SK-N-SH (cell line): ENCODE results near the gene GALNT17. TPM values are rescaled to one million over a fixed set of nuclear protein-coding genes. Genes with fewer than 3 reads are reported as not detected.

Source experiments
- CTCF ChIA-PET: fragments of 300-600, 350-600 bp; formaldehyde crosslinking; extraction: SDS; loops from one replicate; lab custom pipeline; 2021; lab: Yijun Ruan, JAX
- POLR2A ChIA-PET: fragments of 350-600 bp; sonication (Branson Sonifier 250); formaldehyde crosslinking; extraction: SDS; loops from one replicate; lab custom pipeline; 2020; ENCODE audit warnings: antibody characterized with exemption, inconsistent platforms; lab: Yijun Ruan, JAX
- DNase-seq: peaks from one replicate; pipeline ENCODE4 v3.0.0; 2012
- H2AFZ ChIP-seq: fragments of 200-600 bp; sonication (generic); 2 replicates; pipeline ENCODE4 v1.8.1; 2016; ENCODE audit warnings: antibody characterized with exemption, mild to moderate bottlenecking, low read depth
- H3F3A ChIP-seq: fragments of 200-600 bp; sonication (generic); replicated peaks from 2 replicates; pipeline ENCODE3; 2016; ENCODE audit warnings: antibody characterized with exemption, mild to moderate bottlenecking; ENCODE audit not compliant: insufficient read depth
- H3K27ac ChIP-seq, 2 experiments: fragments of 200-500 bp in 1 of 2; fragments of 200-600 bp in 1 of 2; sonication (Bioruptor generic) in 1 of 2; sonication (generic), shearing (Covaris generic) in 1 of 2; 2 replicates each; pipeline versions ENCODE4 v1.5.1 to v1.6.1; 2014 to 2016; ENCODE audit warnings: low read depth in 2 of 2, inconsistent platforms in 1 of 2, low read length in 1 of 2, mild to moderate bottlenecking in 1 of 2, mixed read lengths in 1 of 2
- H3K27me3 ChIP-seq: fragments of 200-600 bp; sonication (generic), shearing (Covaris generic); 2 replicates; pipeline ENCODE4 v1.6.1; 2016; ENCODE audit warnings: mixed run types; ENCODE audit not compliant: insufficient read depth
- H3K36me3 ChIP-seq, 2 experiments: fragments of 200-500 bp in 1 of 2; fragments of 200-600 bp in 1 of 2; sonication (Bioruptor generic) in 1 of 2; sonication (generic) in 1 of 2; replicated peaks in 1 of 2; 2 replicates each; pipeline versions ENCODE3 to v1.5.1; 2014 to 2016; ENCODE audit warnings: low read length in 1 of 2, mild to moderate bottlenecking in 1 of 2; ENCODE audit not compliant: insufficient read depth in 2 of 2, control insufficient read depth in 1 of 2
- H3K4me1 ChIP-seq, 2 experiments: fragments of 200-500 bp in 1 of 2; fragments of 200-600 bp in 1 of 2; sonication (Bioruptor generic) in 1 of 2; sonication (generic), shearing (Covaris generic) in 1 of 2; 2 replicates each; pipeline versions ENCODE4 v1.5.1 to v1.6.1; 2014 to 2016; ENCODE audit warnings: low read depth in 1 of 2, low read length in 1 of 2, mixed run types in 1 of 2; ENCODE audit not compliant: insufficient read depth in 2 of 2, control insufficient read depth in 1 of 2
- H3K4me2 ChIP-seq: fragments of 200-600 bp; sonication (generic), shearing (Covaris generic); 2 replicates; pipeline ENCODE4 v1.6.1; 2017; ENCODE audit warnings: mixed run types
- H3K4me3 ChIP-seq, 2 experiments: fragments of 200-500 bp in 1 of 2; fragments of 200-600 bp in 1 of 2; sonication (Bioruptor generic) in 1 of 2; sonication (generic), shearing (Covaris generic) in 1 of 2; 2 replicates each; pipeline versions ENCODE4 v1.5.1 to v1.8.1; 2014 to 2016; ENCODE audit warnings: low read depth in 2 of 2, inconsistent platforms in 1 of 2, low read length in 1 of 2, mild to moderate bottlenecking in 1 of 2, mixed read lengths in 1 of 2, moderate library complexity in 1 of 2
- H3K79me2 ChIP-seq: fragments of 200-600 bp; sonication (generic); 2 replicates; pipeline ENCODE4 v1.8.1; 2017; ENCODE audit warnings: mild to moderate bottlenecking; ENCODE audit not compliant: insufficient read depth
- H3K9ac ChIP-seq: fragments of 200-600 bp; sonication (generic); 2 replicates; pipeline ENCODE4 v1.6.1; 2017; ENCODE audit warnings: mixed run types
- H3K9me2 ChIP-seq: fragments of 200-600 bp; sonication (generic); 2 replicates; pipeline ENCODE4 v1.6.1; 2017; ENCODE audit warnings: mixed run types
- H3K9me3 ChIP-seq: fragments of 200-600 bp; sonication (generic); 2 replicates; pipeline ENCODE4 v1.6.1; 2017; ENCODE audit warnings: mixed run types, mild to moderate bottlenecking, moderate library complexity
- H4K20me1 ChIP-seq: fragments of 200-600 bp; sonication (generic); 2 replicates; pipeline ENCODE4 v1.6.1; 2017; ENCODE audit warnings: mild to moderate bottlenecking, mixed run types; ENCODE audit not compliant: insufficient read depth
- CHD2 ChIP-seq: fragments of 150-350 bp; IDR thresholded peaks from 2 replicates; pipeline ENCODE4 v1.6.1; 2018; ENCODE audit warnings: low read length; ENCODE audit not compliant: partially characterized antibody
- EP300 ChIP-seq, 2 experiments: IDR thresholded peaks; 2 replicates each; pipeline versions ENCODE4 v1.4.0 to v1.6.1; 2012; ENCODE audit warnings: borderline replicate concordance in 1 of 2, low read depth in 1 of 2, low read length in 1 of 2
- EZH2phosphoT487 ChIP-seq: fragments of 200-600 bp; sonication (generic); IDR thresholded peaks from 2 replicates; pipeline ENCODE4 v1.6.1; 2017; ENCODE audit warnings: low read depth, mixed run types, mild to moderate bottlenecking, antibody characterized with exemption, moderate library complexity, borderline replicate concordance
- FOSL2 ChIP-seq: IDR thresholded peaks from 2 replicates; pipeline ENCODE4 v1.4.0; 2012; ENCODE audit warnings: low read depth, mild to moderate bottlenecking, moderate library complexity, borderline replicate concordance
- FOXJ3 ChIP-seq: sonication (generic); formaldehyde crosslinking; IDR thresholded peaks from 2 replicates; pipeline ENCODE4 v1.5.1; 2020; ENCODE audit warnings: mild to moderate bottlenecking, missing genetic modification reagents
- GATA2 ChIP-seq: sonication (generic); formaldehyde crosslinking; IDR thresholded peaks from 2 replicates; pipeline ENCODE4 v1.5.0; 2020; ENCODE audit warnings: mild to moderate bottlenecking, missing genetic modification reagents
- JUND ChIP-seq: IDR thresholded peaks from 2 replicates; pipeline ENCODE4 v1.4.0; 2012
- MEF2A ChIP-seq: IDR thresholded peaks from 2 replicates; pipeline ENCODE4 v1.4.0; 2012; ENCODE audit warnings: low read depth, borderline replicate concordance
- NFIC ChIP-seq: IDR thresholded peaks from 2 replicates; pipeline ENCODE4 v1.4.0; 2012; ENCODE audit warnings: borderline replicate concordance
- NRF1 ChIP-seq: IDR thresholded peaks from 2 replicates; pipeline ENCODE4 v1.6.1; 2012; ENCODE audit warnings: low read depth, mild to moderate bottlenecking, low read length
- POLR2AphosphoS5 ChIP-seq: IDR thresholded peaks from 2 replicates; pipeline ENCODE4 v1.6.1; 2012; ENCODE audit warnings: low read depth, low read length
- RXRA ChIP-seq: IDR thresholded peaks from 2 replicates; pipeline ENCODE4 v1.4.0; 2012; ENCODE audit warnings: low read depth, mild to moderate bottlenecking, borderline replicate concordance
- SMC3 ChIP-seq: IDR thresholded peaks from 2 replicates; pipeline ENCODE4 v1.6.1; 2012; ENCODE audit warnings: low read depth, low read length, improper control_type of control experiment
- TAF1 ChIP-seq: IDR thresholded peaks from 2 replicates; pipeline ENCODE4 v1.6.1; 2012; ENCODE audit warnings: low read depth, mild to moderate bottlenecking, low read length, moderate library complexity, borderline replicate concordance
- WGBS: methylation state at CpG from one replicate; pipeline ENCODE4 v1.1.6; 2017; ENCODE audit warnings: low lambda C conversion rate; 5-methylcytosine and 5-hydroxymethylcytosine counted together
- polyA plus RNA-seq, 3 experiments: library from polyadenylated mRNA; depleted of rRNA; stranded (reverse); fragments of >200 nt; gene quantifications; 2 replicates each; pipeline ENCODE4 v1.2.3, GENCODE V29; 2012
- TF ChIP-seq, protein P1 (sequence below): fragments of 150-350 bp; IDR thresholded peaks from 2 replicates; pipeline ENCODE4 v1.6.1; 2017; ENCODE audit warnings: antibody characterized with exemption, low read length, low read depth, borderline replicate concordance
- TF ChIP-seq, protein P2 (sequence below): fragments of 200-600 bp; sonication (generic); IDR thresholded peaks from 2 replicates; pipeline ENCODE4 v1.6.1; 2017; ENCODE audit warnings: antibody characterized with exemption, mild to moderate bottlenecking, moderate library complexity
- TF ChIP-seq, protein P3 (sequence below): IDR thresholded peaks from 2 replicates; pipeline ENCODE4 v1.4.0; 2012; ENCODE audit warnings: low read depth, borderline replicate concordance
- TF ChIP-seq, protein P4 (sequence below): IDR thresholded peaks from 2 replicates; pipeline ENCODE4 v1.6.1; 2012; ENCODE audit warnings: mild to moderate bottlenecking, low read depth, low read length, moderate library complexity

Gene GALNT17
- polyA plus RNA-seq, 1 of the 3 experiments (the other 2 are of a cell fraction) = not detected

DNA sequence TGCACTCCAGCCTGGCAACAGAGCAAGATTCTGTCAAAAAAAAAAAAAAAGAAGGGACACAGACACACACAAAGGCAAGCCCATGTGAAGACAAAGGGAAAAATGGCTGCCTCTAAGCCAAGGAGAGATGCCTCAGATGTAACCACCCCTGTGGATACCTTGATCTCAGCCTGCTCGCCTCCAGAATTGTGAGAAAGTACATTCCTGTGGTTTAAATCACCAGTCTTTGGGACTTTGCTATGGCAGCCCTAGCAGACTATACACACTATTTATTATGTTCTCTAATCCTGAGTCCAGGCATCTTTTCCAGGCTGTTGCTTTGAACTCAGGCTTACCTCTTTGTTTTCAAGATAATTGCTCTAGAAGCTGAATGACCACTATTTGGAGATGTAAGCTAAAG, 494.3 kb downstream of the GALNT17 start:
- CTCF ChIA-PET = no interaction called here
- no peak for TF ChIP-seq NRF1
- no peak for TF ChIP-seq NFIC
- TF ChIP-seq EZH2phosphoT487 = no peak
- no peak for TF ChIP-seq POLR2AphosphoS5
- no peak for TF ChIP-seq EP300 (IDR thresholded peaks at IDR 0.05; ENCODE audit: borderline replicate concordance in 1 of 2, low read depth in 1 of 2, low read length in 1 of 2)
- no peak for TF ChIP-seq CHD2
- no peak for TF ChIP-seq FOSL2
- TF ChIP-seq, protein P1, sequence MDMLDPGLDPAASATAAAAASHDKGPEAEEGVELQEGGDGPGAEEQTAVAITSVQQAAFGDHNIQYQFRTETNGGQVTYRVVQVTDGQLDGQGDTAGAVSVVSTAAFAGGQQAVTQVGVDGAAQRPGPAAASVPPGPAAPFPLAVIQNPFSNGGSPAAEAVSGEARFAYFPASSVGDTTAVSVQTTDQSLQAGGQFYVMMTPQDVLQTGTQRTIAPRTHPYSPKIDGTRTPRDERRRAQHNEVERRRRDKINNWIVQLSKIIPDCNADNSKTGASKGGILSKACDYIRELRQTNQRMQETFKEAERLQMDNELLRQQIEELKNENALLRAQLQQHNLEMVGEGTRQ = no peak
- TF ChIP-seq RXRA = no peak
- TF ChIP-seq FOXJ3 = no peak
- TF ChIP-seq SMC3 = no peak
- TF ChIP-seq, protein P2, sequence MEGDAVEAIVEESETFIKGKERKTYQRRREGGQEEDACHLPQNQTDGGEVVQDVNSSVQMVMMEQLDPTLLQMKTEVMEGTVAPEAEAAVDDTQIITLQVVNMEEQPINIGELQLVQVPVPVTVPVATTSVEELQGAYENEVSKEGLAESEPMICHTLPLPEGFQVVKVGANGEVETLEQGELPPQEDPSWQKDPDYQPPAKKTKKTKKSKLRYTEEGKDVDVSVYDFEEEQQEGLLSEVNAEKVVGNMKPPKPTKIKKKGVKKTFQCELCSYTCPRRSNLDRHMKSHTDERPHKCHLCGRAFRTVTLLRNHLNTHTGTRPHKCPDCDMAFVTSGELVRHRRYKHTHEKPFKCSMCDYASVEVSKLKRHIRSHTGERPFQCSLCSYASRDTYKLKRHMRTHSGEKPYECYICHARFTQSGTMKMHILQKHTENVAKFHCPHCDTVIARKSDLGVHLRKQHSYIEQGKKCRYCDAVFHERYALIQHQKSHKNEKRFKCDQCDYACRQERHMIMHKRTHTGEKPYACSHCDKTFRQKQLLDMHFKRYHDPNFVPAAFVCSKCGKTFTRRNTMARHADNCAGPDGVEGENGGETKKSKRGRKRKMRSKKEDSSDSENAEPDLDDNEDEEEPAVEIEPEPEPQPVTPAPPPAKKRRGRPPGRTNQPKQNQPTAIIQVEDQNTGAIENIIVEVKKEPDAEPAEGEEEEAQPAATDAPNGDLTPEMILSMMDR = no peak
- no peak for TF ChIP-seq TAF1
- no peaks in the 10 kb centered on the region for H4K20me1 ChIP-seq
- no peaks in the 10 kb centered on the region for H3K4me1 ChIP-seq
- no peak for DNase-seq
- H3K4me2 ChIP-seq = no peak overlapping the region
- no peak overlapping the region for H3K27ac ChIP-seq
- no peaks in the 10 kb centered on the region for H3K27me3 ChIP-seq
- no peak overlapping the region for H2AFZ ChIP-seq
- H3K9me2 ChIP-seq = no peaks in the 10 kb centered on the region
- H3K36me3 ChIP-seq = no peaks in the 10 kb centered on the region
- H3K9ac ChIP-seq = no peak overlapping the region
- WGBS = 6% methylated on average over 1 of the region's 1 CpG
- no peak overlapping the region for H3K4me3 ChIP-seq
- no peaks in the 10 kb centered on the region; the same call in 1 of the 2 replicates for H3K9me3 ChIP-seq
- POLR2A ChIA-PET = no interaction called here
- H3F3A ChIP-seq = no peaks in the 10 kb centered on the region
- H3K79me2 ChIP-seq = no peaks in the 10 kb centered on the region

DNA sequence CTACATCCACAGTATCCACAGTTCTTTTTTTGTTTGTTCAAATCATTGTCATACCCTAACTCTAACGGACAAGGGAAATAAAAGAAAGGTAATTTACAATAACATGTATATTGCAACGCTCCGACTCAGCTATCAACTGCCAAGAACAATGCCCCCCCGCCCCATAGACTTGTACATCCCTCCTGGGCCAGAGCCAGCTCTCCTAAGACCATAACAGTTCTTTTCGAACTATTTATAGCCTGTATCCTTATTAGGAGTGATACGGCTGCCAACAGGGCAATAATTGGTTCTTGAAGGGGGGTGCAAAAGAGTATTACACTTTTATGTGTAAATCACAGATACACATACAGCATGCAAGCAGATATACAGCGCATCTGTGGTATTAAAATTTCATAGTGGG, 495.7 kb downstream of the GALNT17 start:
- H3K9me3 ChIP-seq = no peaks in the 10 kb centered on the region; the same call in 1 of the 2 replicates
- H3K27me3 ChIP-seq = no peaks in the 10 kb centered on the region
- H4K20me1 ChIP-seq = no peaks in the 10 kb centered on the region
- CTCF ChIA-PET = interaction anchor here (1.0 kb wide), 1 partner anchor 12 kb away, joined by 3 read pairs; no protein-coding TSS in a partner anchor
- no peaks in the 10 kb centered on the region for H3F3A ChIP-seq
- no peak overlapping the region for H3K4me2 ChIP-seq
- H3K9ac ChIP-seq = no peak overlapping the region
- no peaks in the 10 kb centered on the region for H3K79me2 ChIP-seq
- WGBS = 24% methylated on average over 7 of the region's 7 CpGs
- no peaks in the 10 kb centered on the region for H3K36me3 ChIP-seq
- H3K4me1 ChIP-seq = no peaks in the 10 kb centered on the region
- POLR2A ChIA-PET = no interaction called here
- no peak for DNase-seq
- H3K4me3 ChIP-seq = no peak overlapping the region
- H2AFZ ChIP-seq = no peak overlapping the region
- H3K27ac ChIP-seq = no peak overlapping the region
- H3K9me2 ChIP-seq = no peaks in the 10 kb centered on the region
- no peak for TF ChIP-seq MEF2A
- TF ChIP-seq, protein P1 = no peak
- TF ChIP-seq GATA2 = no peak
- TF ChIP-seq RXRA = no peak
- no peak for TF ChIP-seq FOXJ3
- TF ChIP-seq JUND = no peak
- no peak for TF ChIP-seq NRF1
- TF ChIP-seq, protein P3, sequence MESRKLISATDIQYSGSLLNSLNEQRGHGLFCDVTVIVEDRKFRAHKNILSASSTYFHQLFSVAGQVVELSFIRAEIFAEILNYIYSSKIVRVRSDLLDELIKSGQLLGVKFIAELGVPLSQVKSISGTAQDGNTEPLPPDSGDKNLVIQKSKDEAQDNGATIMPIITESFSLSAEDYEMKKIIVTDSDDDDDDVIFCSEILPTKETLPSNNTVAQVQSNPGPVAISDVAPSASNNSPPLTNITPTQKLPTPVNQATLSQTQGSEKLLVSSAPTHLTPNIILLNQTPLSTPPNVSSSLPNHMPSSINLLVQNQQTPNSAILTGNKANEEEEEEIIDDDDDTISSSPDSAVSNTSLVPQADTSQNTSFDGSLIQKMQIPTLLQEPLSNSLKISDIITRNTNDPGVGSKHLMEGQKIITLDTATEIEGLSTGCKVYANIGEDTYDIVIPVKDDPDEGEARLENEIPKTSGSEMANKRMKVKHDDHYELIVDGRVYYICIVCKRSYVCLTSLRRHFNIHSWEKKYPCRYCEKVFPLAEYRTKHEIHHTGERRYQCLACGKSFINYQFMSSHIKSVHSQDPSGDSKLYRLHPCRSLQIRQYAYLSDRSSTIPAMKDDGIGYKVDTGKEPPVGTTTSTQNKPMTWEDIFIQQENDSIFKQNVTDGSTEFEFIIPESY = no peak
- TF ChIP-seq, protein P4, sequence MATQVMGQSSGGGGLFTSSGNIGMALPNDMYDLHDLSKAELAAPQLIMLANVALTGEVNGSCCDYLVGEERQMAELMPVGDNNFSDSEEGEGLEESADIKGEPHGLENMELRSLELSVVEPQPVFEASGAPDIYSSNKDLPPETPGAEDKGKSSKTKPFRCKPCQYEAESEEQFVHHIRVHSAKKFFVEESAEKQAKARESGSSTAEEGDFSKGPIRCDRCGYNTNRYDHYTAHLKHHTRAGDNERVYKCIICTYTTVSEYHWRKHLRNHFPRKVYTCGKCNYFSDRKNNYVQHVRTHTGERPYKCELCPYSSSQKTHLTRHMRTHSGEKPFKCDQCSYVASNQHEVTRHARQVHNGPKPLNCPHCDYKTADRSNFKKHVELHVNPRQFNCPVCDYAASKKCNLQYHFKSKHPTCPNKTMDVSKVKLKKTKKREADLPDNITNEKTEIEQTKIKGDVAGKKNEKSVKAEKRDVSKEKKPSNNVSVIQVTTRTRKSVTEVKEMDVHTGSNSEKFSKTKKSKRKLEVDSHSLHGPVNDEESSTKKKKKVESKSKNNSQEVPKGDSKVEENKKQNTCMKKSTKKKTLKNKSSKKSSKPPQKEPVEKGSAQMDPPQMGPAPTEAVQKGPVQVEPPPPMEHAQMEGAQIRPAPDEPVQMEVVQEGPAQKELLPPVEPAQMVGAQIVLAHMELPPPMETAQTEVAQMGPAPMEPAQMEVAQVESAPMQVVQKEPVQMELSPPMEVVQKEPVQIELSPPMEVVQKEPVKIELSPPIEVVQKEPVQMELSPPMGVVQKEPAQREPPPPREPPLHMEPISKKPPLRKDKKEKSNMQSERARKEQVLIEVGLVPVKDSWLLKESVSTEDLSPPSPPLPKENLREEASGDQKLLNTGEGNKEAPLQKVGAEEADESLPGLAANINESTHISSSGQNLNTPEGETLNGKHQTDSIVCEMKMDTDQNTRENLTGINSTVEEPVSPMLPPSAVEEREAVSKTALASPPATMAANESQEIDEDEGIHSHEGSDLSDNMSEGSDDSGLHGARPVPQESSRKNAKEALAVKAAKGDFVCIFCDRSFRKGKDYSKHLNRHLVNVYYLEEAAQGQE = no peak
- no peak for TF ChIP-seq NFIC
- TF ChIP-seq CHD2 = no peak
